HL-60 (cell line): ENCODE results near the gene CCDC85A.

Experiments
- DNase-seq, 2 experiments: peaks; one replicate each; pipeline ENCODE4 v3.0.0-alpha.2; 2010 to 2020; ENCODE audit warnings: low read depth in 1 of 2, low spot score in 1 of 2
- H3K27ac ChIP-seq: fragments of 250-450 bp; sonication (Bioruptor Pico); replicated peaks from 2 replicates; pipeline ENCODE4 v1.5.1; 2020; ENCODE audit warnings: mild to moderate bottlenecking, moderate library complexity
- H3K27me3 ChIP-seq: fragments of 250-450 bp; sonication (Bioruptor Pico); 2 replicates; pipeline ENCODE4 v1.5.1; 2021; ENCODE audit warnings: mild to moderate bottlenecking, moderate library complexity; ENCODE audit not compliant: insufficient read depth, poor library complexity, severe bottlenecking
- H3K4me3 ChIP-seq: replicated peaks from 2 replicates; pipeline ENCODE4 v1.5.1; 2011; ENCODE audit warnings: mild to moderate bottlenecking, control low read depth, low read length; ENCODE audit not compliant: insufficient read depth
- CTCF ChIP-seq: IDR thresholded peaks from one replicate; pipeline ENCODE4 v1.5.1; 2011; ENCODE audit warnings: low read length, control low read depth, inconsistent platforms; ENCODE audit not compliant: insufficient read depth
- GABPA ChIP-seq: IDR thresholded peaks from 2 replicates; pipeline ENCODE4 v1.6.1; 2012; ENCODE audit warnings: low read depth
- POLR2AphosphoS5 ChIP-seq: IDR thresholded peaks from 2 replicates; pipeline ENCODE4 v1.6.1; 2012; ENCODE audit warnings: low read depth
- REST ChIP-seq: IDR thresholded peaks from 2 replicates; pipeline ENCODE4 v1.6.1; 2012; ENCODE audit warnings: low read depth; ENCODE audit not compliant: insufficient replicate concordance
- SPI1 ChIP-seq: IDR thresholded peaks from 2 replicates; pipeline ENCODE4 v1.6.1; 2012; ENCODE audit warnings: low read depth, mild to moderate bottlenecking, borderline replicate concordance

Gene CCDC85A

GRCh38 chr2:56348392-56349210 lies 164.8 kb downstream of the CCDC85A start:
- TF ChIP-seq CTCF (no peak), GABPA (no peak), REST (no peak), POLR2AphosphoS5 (no peak), SPI1 (no peak)
- Histone ChIP-seq H3K4me3 (no peak overlapping the region), H3K27ac (no peak overlapping the region), H3K27me3 (no peaks in the 10 kb centered on the region)
- DNase-seq: no peak

- no peaks in the 10 kb centered on the region for H3K27me3 ChIP-seq
- DNase-seq: no peak
- no peak overlapping the region for H3K4me3 ChIP-seq
- TF ChIP-seq GABPA (no peak), REST (no peak), POLR2AphosphoS5 (no peak), CTCF (no peak), SPI1 (no peak)
- no peak overlapping the region for H3K27ac ChIP-seq
Measured at GRCh38 chr2:56357655-56358295, 174.0 kb downstream of the CCDC85A start.

GRCh38 chr2:56361844-56362243 lies 178.1 kb downstream of the CCDC85A start:
- Histone ChIP-seq H3K27ac (no peak overlapping the region), H3K27me3 (no peaks in the 10 kb centered on the region), H3K4me3 (no peak overlapping the region)
- TF ChIP-seq SPI1: no peak
- TF ChIP-seq POLR2AphosphoS5: no peak
- TF ChIP-seq REST: no peak
- TF ChIP-seq CTCF: no peak
- TF ChIP-seq GABPA: no peak
- no peak for DNase-seq
